Effector memory CD4-positive, alpha-beta T cell (primary cell): ENCODE measurements around the gene MTHFSD.

Experiments
- DNase-seq, 3 donors: peaks; one replicate each; pipeline ENCODE4 v3.0.0-alpha.2; 2020
- H3K27ac ChIP-seq: 2 replicates; pipeline ENCODE4 v1.7.0; 2013; ENCODE audit warnings: mild to moderate bottlenecking, low read length, moderate library complexity; ENCODE audit not compliant: insufficient read depth, poor library complexity, severe bottlenecking
- H3K27me3 ChIP-seq: replicated peaks from 2 replicates; pipeline ENCODE4 v1.7.0; 2013; ENCODE audit warnings: mild to moderate bottlenecking, low read length; ENCODE audit not compliant: insufficient read depth, control insufficient read depth, poor library complexity, severe bottlenecking
- H3K36me3 ChIP-seq: 2 replicates; pipeline ENCODE4 v1.7.0; 2013; ENCODE audit warnings: mild to moderate bottlenecking, low read length, moderate library complexity; ENCODE audit not compliant: control insufficient read depth, insufficient read depth
- H3K4me1 ChIP-seq: 2 replicates; pipeline ENCODE4 v1.7.0; 2013; ENCODE audit warnings: low read length, mild to moderate bottlenecking; ENCODE audit not compliant: control insufficient read depth, insufficient read depth, poor library complexity, severe bottlenecking
- H3K4me3 ChIP-seq: 2 replicates; pipeline ENCODE4 v1.7.0; 2013; ENCODE audit warnings: low read length, low read depth, mild to moderate bottlenecking; ENCODE audit not compliant: insufficient read depth, poor library complexity, severe bottlenecking
- H3K9me3 ChIP-seq: 2 replicates; pipeline ENCODE4 v1.7.0; 2013; ENCODE audit warnings: mild to moderate bottlenecking, low read length, moderate library complexity; ENCODE audit not compliant: control insufficient read depth

MTHFSD gene

GRCh38 chr16:86537486-86537885 is 17.5 kb downstream of the MTHFSD start:
- DNase-seq, result no peak
- Histone ChIP-seq H3K27me3 (no peaks in the 10 kb centered on the region), H3K27ac (no peak overlapping the region), H3K36me3 (peaks cover 52% of the 10 kb centered on the region), H3K4me1 (no peaks in the 10 kb centered on the region), H3K4me3 (no peak overlapping the region), H3K9me3 (no peaks in the 10 kb centered on the region)

GRCh38 chr16:86536621-86537020 is 18.4 kb downstream of the MTHFSD start:
- H3K4me1 ChIP-seq, result no peaks in the 10 kb centered on the region
- peaks cover 48% of the 10 kb centered on the region for H3K36me3 ChIP-seq
- no peaks in the 10 kb centered on the region for H3K9me3 ChIP-seq
- no peaks in the 10 kb centered on the region for H3K27me3 ChIP-seq
- no peak overlapping the region for H3K27ac ChIP-seq
- no peak overlapping the region for H3K4me3 ChIP-seq
- DNase-seq, result no peak

- peaks cover 32% of the 10 kb centered on the region for H3K36me3 ChIP-seq
- H3K4me3 ChIP-seq, result no peak overlapping the region
- no peak for DNase-seq
- H3K9me3 ChIP-seq, result no peaks in the 10 kb centered on the region
- no peaks in the 10 kb centered on the region for H3K4me1 ChIP-seq
- no peak overlapping the region for H3K27ac ChIP-seq
- no peaks in the 10 kb centered on the region for H3K27me3 ChIP-seq
Observed at GRCh38 chr16:86534779-86535615, 20.0 kb downstream of the MTHFSD start.

GRCh38 chr16:86533767-86534351 is 21.2 kb downstream of the MTHFSD start:
- Histone ChIP-seq H3K9me3 (no peaks in the 10 kb centered on the region), H3K4me3 (no peak overlapping the region), H3K36me3 (peaks cover 22% of the 10 kb centered on the region), H3K27me3 (no peaks in the 10 kb centered on the region), H3K27ac (no peak overlapping the region), H3K4me1 (no peaks in the 10 kb centered on the region)
- DNase-seq, result no peak

GRCh38 chr16:86533076-86533475 is 22.0 kb downstream of the MTHFSD start:
- H3K4me1 ChIP-seq, result no peaks in the 10 kb centered on the region
- DNase-seq, result no peak
- no peaks in the 10 kb centered on the region for H3K27me3 ChIP-seq
- no peaks in the 10 kb centered on the region for H3K9me3 ChIP-seq
- H3K36me3 ChIP-seq, result peaks cover 14% of the 10 kb centered on the region
- H3K27ac ChIP-seq, result no peak overlapping the region
- no peak overlapping the region for H3K4me3 ChIP-seq

GRCh38 chr16:86532526-86532815 is 22.6 kb downstream of the MTHFSD start:
- H3K36me3 ChIP-seq, result peaks cover 8% of the 10 kb centered on the region
- H3K27me3 ChIP-seq, result no peaks in the 10 kb centered on the region
- no peak overlapping the region for H3K27ac ChIP-seq
- no peak overlapping the region for H3K4me3 ChIP-seq
- H3K9me3 ChIP-seq, result no peaks in the 10 kb centered on the region
- DNase-seq, result no peak
- no peaks in the 10 kb centered on the region for H3K4me1 ChIP-seq

- DNase-seq, result no peak
- H3K9me3 ChIP-seq, result no peaks in the 10 kb centered on the region
- no peaks in the 10 kb centered on the region for H3K27me3 ChIP-seq
- no peak overlapping the region for H3K27ac ChIP-seq
- H3K4me3 ChIP-seq, result no peak overlapping the region
- H3K4me1 ChIP-seq, result no peaks in the 10 kb centered on the region
- peaks cover 5% of the 10 kb centered on the region for H3K36me3 ChIP-seq
Observed at GRCh38 chr16:86531641-86532525, 23.2 kb downstream of the MTHFSD start.

- Histone ChIP-seq H3K9me3 (no peaks in the 10 kb centered on the region), H3K4me3 (no peak overlapping the region), H3K4me1 (no peaks in the 10 kb centered on the region), H3K27ac (no peak overlapping the region), H3K27me3 (no peaks in the 10 kb centered on the region), H3K36me3 (peaks cover 5% of the 10 kb centered on the region)
- no peak for DNase-seq
Observed at GRCh38 chr16:86531191-86531545, 23.9 kb downstream of the MTHFSD start.

GRCh38 chr16:86530251-86531190 is 24.5 kb downstream of the MTHFSD start:
- Histone ChIP-seq H3K27me3 (no peaks in the 10 kb centered on the region), H3K36me3 (peaks cover 5% of the 10 kb centered on the region), H3K9me3 (no peaks in the 10 kb centered on the region), H3K4me1 (no peaks in the 10 kb centered on the region), H3K4me3 (no peak overlapping the region), H3K27ac (no peak overlapping the region)
- no peak for DNase-seq
